ENCODE results near the gene GPR45.

Gene GPR45

GRCh38 chr2:105241443-105241842 lies at the start of gene GPR45:
GPR45 (plus strand) TSS chr2:105241743; CDS start chr2:105241859, 116 bp downstream.
- H3K9me3 ChIP-seq (ENCODE audit: control insufficient read depth in 1 of 2, low read length in 2 of 2) = no peaks in the 10 kb centered on the region
- no peaks in the 10 kb centered on the region for H3K36me3 ChIP-seq (ENCODE audit: control insufficient read depth in 1 of 2, insufficient read depth in 2 of 2, low read length in 2 of 2)
- peaks cover 3 to 7% of the 10 kb centered on the region in 2 donors for H3K27me3 ChIP-seq (ENCODE audit: control insufficient read depth in 1 of 2, insufficient read depth in 2 of 2, low read length in 2 of 2)
- H3K4me3 ChIP-seq (ENCODE audit: low read depth in 1 of 2, low read length in 2 of 2) = no peak within 1 kb of the TSS
- H3K27ac ChIP-seq (ENCODE audit: low read depth, low read length) = no peak within 1 kb of the TSS
- no peak within 1 kb of the TSS for H3K9ac ChIP-seq (ENCODE audit: low read depth in 1 of 2, low read length in 2 of 2)
- peaks cover 0 to 2% of the 10 kb centered on the region in 2 donors for H3K4me1 ChIP-seq (ENCODE audit: control insufficient read depth in 1 of 2, insufficient read depth in 2 of 2, low read length in 2 of 2)

- no peaks in the 10 kb centered on the region for H3K36me3 ChIP-seq (ENCODE audit: control insufficient read depth in 1 of 2, insufficient read depth in 2 of 2, low read length in 2 of 2)
- H3K9ac ChIP-seq (ENCODE audit: low read depth in 1 of 2, low read length in 2 of 2) = no peak overlapping the region
- H3K4me3 ChIP-seq (ENCODE audit: low read depth in 1 of 2, low read length in 2 of 2) = no peak overlapping the region
- H3K27ac ChIP-seq (ENCODE audit: low read depth, low read length) = no peak overlapping the region
- H3K4me1 ChIP-seq (ENCODE audit: control insufficient read depth in 1 of 2, insufficient read depth in 2 of 2, low read length in 2 of 2) = no peaks in the 10 kb centered on the region
- H3K27me3 ChIP-seq (ENCODE audit: control insufficient read depth in 1 of 2, insufficient read depth in 2 of 2, low read length in 2 of 2) = peaks cover 3 to 12% of the 10 kb centered on the region in 2 donors
- H3K9me3 ChIP-seq (ENCODE audit: control insufficient read depth in 1 of 2, low read length in 2 of 2) = peaks cover 4 to 7% of the 10 kb centered on the region in 2 donors
Measured at GRCh38 chr2:105194022-105194675, 47.4 kb upstream of the GPR45 start.

- Histone ChIP-seq H3K9me3 (ENCODE audit: control insufficient read depth in 1 of 2, low read length in 2 of 2) (no peaks in the 10 kb centered on the region), H3K36me3 (ENCODE audit: control insufficient read depth in 1 of 2, insufficient read depth in 2 of 2, low read length in 2 of 2) (no peaks in the 10 kb centered on the region), H3K27me3 (ENCODE audit: control insufficient read depth in 1 of 2, insufficient read depth in 2 of 2, low read length in 2 of 2) (peaks cover 0 to 9% of the 10 kb centered on the region in 2 donors), H3K4me3 (ENCODE audit: low read depth in 1 of 2, low read length in 2 of 2) (no peak overlapping the region), H3K4me1 (ENCODE audit: control insufficient read depth in 1 of 2, insufficient read depth in 2 of 2, low read length in 2 of 2) (no peaks in the 10 kb centered on the region), H3K9ac (ENCODE audit: low read depth in 1 of 2, low read length in 2 of 2) (no peak overlapping the region), H3K27ac (ENCODE audit: low read depth, low read length) (no peak overlapping the region)
Measured at GRCh38 chr2:105196651-105197050, 44.9 kb upstream of the GPR45 start.

- Histone ChIP-seq H3K27me3 (ENCODE audit: control insufficient read depth in 1 of 2, insufficient read depth in 2 of 2, low read length in 2 of 2) (no peaks in the 10 kb centered on the region), H3K4me1 (ENCODE audit: control insufficient read depth in 1 of 2, insufficient read depth in 2 of 2, low read length in 2 of 2) (no peaks in the 10 kb centered on the region), H3K27ac (ENCODE audit: low read depth, low read length) (no peak overlapping the region), H3K9ac (ENCODE audit: low read depth in 1 of 2, low read length in 2 of 2) (no peak overlapping the region), H3K9me3 (ENCODE audit: control insufficient read depth in 1 of 2, low read length in 2 of 2) (no peaks in the 10 kb centered on the region), H3K4me3 (ENCODE audit: low read depth in 1 of 2, low read length in 2 of 2) (no peak overlapping the region), H3K36me3 (ENCODE audit: control insufficient read depth in 1 of 2, insufficient read depth in 2 of 2, low read length in 2 of 2) (no peaks in the 10 kb centered on the region)
Measured at GRCh38 chr2:105215586-105216192, 25.9 kb upstream of the GPR45 start.

- H3K27me3 ChIP-seq (ENCODE audit: control insufficient read depth in 1 of 2, insufficient read depth in 2 of 2, low read length in 2 of 2) = no peaks in the 10 kb centered on the region
- H3K36me3 ChIP-seq (ENCODE audit: control insufficient read depth in 1 of 2, insufficient read depth in 2 of 2, low read length in 2 of 2) = no peaks in the 10 kb centered on the region
- H3K4me1 ChIP-seq (ENCODE audit: control insufficient read depth in 1 of 2, insufficient read depth in 2 of 2, low read length in 2 of 2) = no peaks in the 10 kb centered on the region
- no peak overlapping the region for H3K9ac ChIP-seq (ENCODE audit: low read depth in 1 of 2, low read length in 2 of 2)
- H3K9me3 ChIP-seq (ENCODE audit: control insufficient read depth in 1 of 2, low read length in 2 of 2) = no peaks in the 10 kb centered on the region
- no peak overlapping the region for H3K4me3 ChIP-seq (ENCODE audit: low read depth in 1 of 2, low read length in 2 of 2)
- no peak overlapping the region for H3K27ac ChIP-seq (ENCODE audit: low read depth, low read length)
Measured at GRCh38 chr2:105220604-105221003, 20.9 kb upstream of the GPR45 start.

- H3K27me3 ChIP-seq (ENCODE audit: control insufficient read depth in 1 of 2, insufficient read depth in 2 of 2, low read length in 2 of 2) = no peaks in the 10 kb centered on the region
- H3K36me3 ChIP-seq (ENCODE audit: control insufficient read depth in 1 of 2, insufficient read depth in 2 of 2, low read length in 2 of 2) = no peaks in the 10 kb centered on the region
- H3K9me3 ChIP-seq (ENCODE audit: control insufficient read depth in 1 of 2, low read length in 2 of 2) = no peaks in the 10 kb centered on the region
- H3K27ac ChIP-seq (ENCODE audit: low read depth, low read length) = no peak overlapping the region
- no peaks in the 10 kb centered on the region for H3K4me1 ChIP-seq (ENCODE audit: control insufficient read depth in 1 of 2, insufficient read depth in 2 of 2, low read length in 2 of 2)
- H3K9ac ChIP-seq (ENCODE audit: low read depth in 1 of 2, low read length in 2 of 2) = no peak overlapping the region
- H3K4me3 ChIP-seq (ENCODE audit: low read depth in 1 of 2, low read length in 2 of 2) = no peak overlapping the region
Measured at GRCh38 chr2:105224444-105224843, 17.1 kb upstream of the GPR45 start.

GRCh38 chr2:105231232-105231619 lies 10.3 kb upstream of the GPR45 start:
- H3K9me3 ChIP-seq (ENCODE audit: control insufficient read depth in 1 of 2, low read length in 2 of 2) = no peaks in the 10 kb centered on the region
- no peaks in the 10 kb centered on the region for H3K4me1 ChIP-seq (ENCODE audit: control insufficient read depth in 1 of 2, insufficient read depth in 2 of 2, low read length in 2 of 2)
- H3K27me3 ChIP-seq (ENCODE audit: control insufficient read depth in 1 of 2, insufficient read depth in 2 of 2, low read length in 2 of 2) = no peaks in the 10 kb centered on the region
- H3K9ac ChIP-seq (ENCODE audit: low read depth in 1 of 2, low read length in 2 of 2) = no peak overlapping the region
- H3K4me3 ChIP-seq (ENCODE audit: low read depth in 1 of 2, low read length in 2 of 2) = no peak overlapping the region
- no peak overlapping the region for H3K27ac ChIP-seq (ENCODE audit: low read depth, low read length)
- H3K36me3 ChIP-seq (ENCODE audit: control insufficient read depth in 1 of 2, insufficient read depth in 2 of 2, low read length in 2 of 2) = no peaks in the 10 kb centered on the region

GRCh38 chr2:105235388-105236059 lies 6.0 kb upstream of the GPR45 start:
- Histone ChIP-seq H3K4me3 (ENCODE audit: low read depth in 1 of 2, low read length in 2 of 2) (no peak overlapping the region), H3K4me1 (ENCODE audit: control insufficient read depth in 1 of 2, insufficient read depth in 2 of 2, low read length in 2 of 2) (peaks cover 0 to 2% of the 10 kb centered on the region in 2 donors), H3K27ac (ENCODE audit: low read depth, low read length) (no peak overlapping the region), H3K9ac (ENCODE audit: low read depth in 1 of 2, low read length in 2 of 2) (no peak overlapping the region), H3K36me3 (ENCODE audit: control insufficient read depth in 1 of 2, insufficient read depth in 2 of 2, low read length in 2 of 2) (no peaks in the 10 kb centered on the region), H3K27me3 (ENCODE audit: control insufficient read depth in 1 of 2, insufficient read depth in 2 of 2, low read length in 2 of 2) (peaks cover 3 to 7% of the 10 kb centered on the region in 2 donors), H3K9me3 (ENCODE audit: control insufficient read depth in 1 of 2, low read length in 2 of 2) (no peaks in the 10 kb centered on the region)

- peaks cover 3 to 7% of the 10 kb centered on the region in 2 donors for H3K27me3 ChIP-seq (ENCODE audit: control insufficient read depth in 1 of 2, insufficient read depth in 2 of 2, low read length in 2 of 2)
- H3K27ac ChIP-seq (ENCODE audit: low read depth, low read length) = no peak overlapping the region
- no peaks in the 10 kb centered on the region for H3K36me3 ChIP-seq (ENCODE audit: control insufficient read depth in 1 of 2, insufficient read depth in 2 of 2, low read length in 2 of 2)
- H3K4me3 ChIP-seq (ENCODE audit: low read depth in 1 of 2, low read length in 2 of 2) = no peak overlapping the region
- H3K9ac ChIP-seq (ENCODE audit: low read depth in 1 of 2, low read length in 2 of 2) = no peak overlapping the region
- no peaks in the 10 kb centered on the region for H3K9me3 ChIP-seq (ENCODE audit: control insufficient read depth in 1 of 2, low read length in 2 of 2)
- peaks cover 0 to 2% of the 10 kb centered on the region in 2 donors for H3K4me1 ChIP-seq (ENCODE audit: control insufficient read depth in 1 of 2, insufficient read depth in 2 of 2, low read length in 2 of 2)
Measured at GRCh38 chr2:105236060-105236424, 5.5 kb upstream of the GPR45 start.

- no peak overlapping the region for H3K9ac ChIP-seq (ENCODE audit: low read depth in 1 of 2, low read length in 2 of 2)
- H3K27me3 ChIP-seq (ENCODE audit: control insufficient read depth in 1 of 2, insufficient read depth in 2 of 2, low read length in 2 of 2) = peaks cover 3 to 7% of the 10 kb centered on the region in 2 donors
- H3K36me3 ChIP-seq (ENCODE audit: control insufficient read depth in 1 of 2, insufficient read depth in 2 of 2, low read length in 2 of 2) = no peaks in the 10 kb centered on the region
- H3K9me3 ChIP-seq (ENCODE audit: control insufficient read depth in 1 of 2, low read length in 2 of 2) = no peaks in the 10 kb centered on the region
- H3K4me1 ChIP-seq (ENCODE audit: control insufficient read depth in 1 of 2, insufficient read depth in 2 of 2, low read length in 2 of 2) = peaks cover 0 to 2% of the 10 kb centered on the region in 2 donors
- H3K4me3 ChIP-seq (ENCODE audit: low read depth in 1 of 2, low read length in 2 of 2) = no peak overlapping the region
- no peak overlapping the region for H3K27ac ChIP-seq (ENCODE audit: low read depth, low read length)
Measured at GRCh38 chr2:105237045-105237765, 4.3 kb upstream of the GPR45 start.
